GM19193 (cell line): ENCODE data around the gene CMPK2.

Experiments used
- POLR2A ChIP-seq: IDR thresholded peaks from 4 replicates; pipeline ENCODE4 v1.6.1; 2011; ENCODE audit not compliant: insufficient read depth, insufficient read length; ENCODE audit errors: extremely low read depth

Gene CMPK2

GRCh38 chr2:6864231-6864754 is 1.4 kb downstream of the CMPK2 start:
- no peak for TF ChIP-seq POLR2A

GRCh38 chr2:6863792-6864191 is 1.9 kb downstream of the CMPK2 start:
- TF ChIP-seq POLR2A: no peak

- no peak for TF ChIP-seq POLR2A
Observed at GRCh38 chr2:6860296-6860695, 5.4 kb downstream of the CMPK2 start.

- no peak for TF ChIP-seq POLR2A
Observed at GRCh38 chr2:6856548-6856920, 9.2 kb downstream of the CMPK2 start.

- no peak for TF ChIP-seq POLR2A
Observed at GRCh38 chr2:6855860-6856547, 9.7 kb downstream of the CMPK2 start.

- TF ChIP-seq POLR2A: no peak
Observed at GRCh38 chr2:6854416-6854815, 11.3 kb downstream of the CMPK2 start.

- no peak for TF ChIP-seq POLR2A
Observed at GRCh38 chr2:6852195-6852594, 13.5 kb downstream of the CMPK2 start.

- TF ChIP-seq POLR2A: peak; percentile 23
Observed at GRCh38 chr2:6846967-6847681, 18.6 kb downstream of the CMPK2 start.

- TF ChIP-seq POLR2A: no peak
Observed at GRCh38 chr2:6846540-6846939, 19.2 kb downstream of the CMPK2 start.

GRCh38 chr2:6845903-6846302 is 19.8 kb downstream of the CMPK2 start:
- no peak for TF ChIP-seq POLR2A

- TF ChIP-seq POLR2A: no peak
Observed at GRCh38 chr2:6845312-6845711, 20.4 kb downstream of the CMPK2 start.

- TF ChIP-seq POLR2A: no peak
Observed at GRCh38 chr2:6841537-6842287, 24.0 kb downstream of the CMPK2 start.

- no peak for TF ChIP-seq POLR2A
Observed at GRCh38 chr2:6838673-6839319, 26.9 kb downstream of the CMPK2 start.

- no peak for TF ChIP-seq POLR2A
Observed at GRCh38 chr2:6835467-6835866, 30.2 kb downstream of the CMPK2 start.

GRCh38 chr2:6834163-6834562 is 31.5 kb downstream of the CMPK2 start:
- no peak for TF ChIP-seq POLR2A

GRCh38 chr2:6833300-6833604 is 32.5 kb downstream of the CMPK2 start:
- no peak for TF ChIP-seq POLR2A

- TF ChIP-seq POLR2A: no peak
Observed at GRCh38 chr2:6832596-6833299, 33.0 kb downstream of the CMPK2 start.
